ENCODE results near the gene SPTBN5.

DNA sequence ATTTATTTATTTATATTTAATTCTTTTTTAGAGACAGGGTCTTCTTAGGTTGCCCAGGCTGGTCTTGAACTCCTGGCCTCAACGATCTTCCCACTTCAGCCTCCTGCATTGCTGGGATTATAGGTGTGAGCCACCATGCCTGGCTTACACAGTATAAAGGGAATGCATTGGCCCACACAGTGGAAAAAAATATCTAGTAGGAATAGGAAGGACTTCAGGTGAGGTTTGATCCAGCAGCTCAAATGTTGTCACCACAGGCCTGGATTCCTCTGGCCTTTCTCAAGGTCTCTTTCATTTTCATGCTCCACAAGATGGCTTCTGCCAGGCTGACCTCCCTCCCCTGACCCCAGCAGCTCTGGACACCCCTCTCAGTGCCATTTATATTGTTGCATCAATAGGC is 2.1 kb upstream of the SPTBN5 start:
- TF ChIP-seq, protein P1, sequence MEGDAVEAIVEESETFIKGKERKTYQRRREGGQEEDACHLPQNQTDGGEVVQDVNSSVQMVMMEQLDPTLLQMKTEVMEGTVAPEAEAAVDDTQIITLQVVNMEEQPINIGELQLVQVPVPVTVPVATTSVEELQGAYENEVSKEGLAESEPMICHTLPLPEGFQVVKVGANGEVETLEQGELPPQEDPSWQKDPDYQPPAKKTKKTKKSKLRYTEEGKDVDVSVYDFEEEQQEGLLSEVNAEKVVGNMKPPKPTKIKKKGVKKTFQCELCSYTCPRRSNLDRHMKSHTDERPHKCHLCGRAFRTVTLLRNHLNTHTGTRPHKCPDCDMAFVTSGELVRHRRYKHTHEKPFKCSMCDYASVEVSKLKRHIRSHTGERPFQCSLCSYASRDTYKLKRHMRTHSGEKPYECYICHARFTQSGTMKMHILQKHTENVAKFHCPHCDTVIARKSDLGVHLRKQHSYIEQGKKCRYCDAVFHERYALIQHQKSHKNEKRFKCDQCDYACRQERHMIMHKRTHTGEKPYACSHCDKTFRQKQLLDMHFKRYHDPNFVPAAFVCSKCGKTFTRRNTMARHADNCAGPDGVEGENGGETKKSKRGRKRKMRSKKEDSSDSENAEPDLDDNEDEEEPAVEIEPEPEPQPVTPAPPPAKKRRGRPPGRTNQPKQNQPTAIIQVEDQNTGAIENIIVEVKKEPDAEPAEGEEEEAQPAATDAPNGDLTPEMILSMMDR (IDR thresholded peaks at IDR 0.05; ENCODE audit: low read depth, low read length, poor library complexity, severe bottlenecking) = no peak
- TF ChIP-seq EZH2phosphoT487 (IDR thresholded peaks at IDR 0.05; ENCODE audit: borderline replicate concordance, low read length) = no peak

All from DOHH2 (cell line).